ENCODE data around the gene ADCYAP1R1.

- TF ChIP-seq POLR2AphosphoS5 (IDR thresholded peaks at IDR 0.05; ENCODE audit: low read depth, low read length), result no peak
- no peak for TF ChIP-seq POLR2A (IDR thresholded peaks at IDR 0.05; ENCODE audit: low read depth, low read length)
- no peak for TF ChIP-seq PAX5 (IDR thresholded peaks at IDR 0.05; ENCODE audit: insufficient read depth, low read length, severe bottlenecking)
- TF ChIP-seq TAF1 (IDR thresholded peaks at IDR 0.05; ENCODE audit: low read depth, low read length), result no peak
- no peak for TF ChIP-seq POU2F2 (IDR thresholded peaks at IDR 0.05; ENCODE audit: low read depth, low read length)
Observed at GRCh38 chr7:31098642-31099360, 46.7 kb downstream of the ADCYAP1R1 start.
